Measurements from ENCODE around the gene NPIPB8.
"Not testable (repeated sequence)": the region's sequence is repeated elsewhere in the genome, so short reads cannot be mapped to it uniquely, and the experiment has no call there.

Gene NPIPB8

DNA sequence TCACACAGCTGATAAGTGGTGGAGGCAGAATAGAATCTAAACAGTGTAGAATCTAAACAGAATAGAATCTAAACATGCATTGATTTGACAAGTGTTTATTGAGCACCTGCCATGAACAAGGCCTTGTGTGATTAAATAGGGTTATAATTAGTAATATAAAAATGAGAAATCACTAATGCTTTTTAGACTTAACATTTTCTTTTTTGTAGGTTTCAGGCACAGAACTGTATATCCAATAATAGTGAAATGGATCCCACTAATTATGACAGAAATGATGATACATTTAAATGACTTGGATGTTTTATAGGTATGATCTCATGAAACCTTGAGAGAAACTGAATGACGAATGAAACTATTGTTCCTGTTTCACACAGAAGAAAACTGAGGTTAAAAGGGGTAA lies at the start of gene NPIPB8:
NPIPB8 (plus strand) TSS at position 301 of the 400 bp plus-strand sequence. CDS start 296 bp downstream, outside the sequence.
- DNase-seq = not testable (repeated sequence)

DNA sequence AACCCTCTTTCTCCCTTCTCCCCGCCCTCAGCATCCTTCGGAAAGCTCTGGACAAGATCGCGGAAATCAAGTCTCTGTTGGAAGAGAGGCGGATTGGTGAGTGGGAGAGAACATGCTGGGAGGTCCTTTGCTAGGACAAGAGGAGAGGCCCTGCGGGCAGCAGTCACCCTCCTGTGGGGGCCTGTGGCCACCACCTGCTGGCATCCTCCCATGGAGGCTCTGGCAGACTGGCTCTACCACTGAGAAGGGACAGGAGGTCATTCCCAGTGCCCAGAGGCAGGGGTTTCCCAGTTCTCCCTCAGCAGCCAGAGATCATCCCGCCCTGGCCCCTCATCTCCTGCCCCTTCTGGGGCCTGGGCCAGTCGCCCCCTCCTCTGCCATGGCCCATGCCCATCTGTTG lies 48.8 kb upstream of the NPIPB8 start:
- DNase-seq = no peak

- DNase-seq = no peak
Measured at GRCh38 chr16:28589930-28590329, 47.9 kb upstream of the NPIPB8 start.

- DNase-seq = no peak
Measured at GRCh38 chr16:28590384-28591340, 47.2 kb upstream of the NPIPB8 start.

DNA sequence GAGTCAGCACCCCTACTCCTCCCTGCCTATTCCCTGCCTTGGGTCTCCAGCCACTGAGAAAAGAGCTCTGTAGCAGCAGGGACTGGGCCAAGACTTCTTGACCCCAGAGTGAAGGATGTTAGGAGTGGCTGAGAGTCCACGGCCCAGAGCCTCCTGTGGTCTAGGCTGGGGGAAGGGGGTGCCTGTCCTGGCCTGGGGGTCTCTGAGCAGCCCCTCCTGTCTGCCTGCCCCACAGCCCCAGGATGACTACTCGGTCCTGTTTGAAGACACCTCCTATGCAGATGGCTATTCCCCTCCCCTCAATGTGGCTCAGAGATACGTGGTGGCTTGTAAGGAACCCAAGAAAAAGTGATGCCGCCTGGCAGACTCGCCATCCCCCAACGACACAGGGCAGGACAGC lies 46.5 kb upstream of the NPIPB8 start:
- no peak for DNase-seq

GRCh38 chr16:28592511-28592910 lies 45.4 kb upstream of the NPIPB8 start:
- no peak for DNase-seq

- DNase-seq = no peak
Measured at GRCh38 chr16:28592979-28593553, 44.8 kb upstream of the NPIPB8 start.

- not testable (repeated sequence) for DNase-seq
Measured at GRCh38 chr16:28595451-28595850, 42.4 kb upstream of the NPIPB8 start.

GRCh38 chr16:28596115-28596630 lies 41.7 kb upstream of the NPIPB8 start:
- no peak for DNase-seq

GRCh38 chr16:28596840-28597691 lies 40.8 kb upstream of the NPIPB8 start, which contains the start of gene SULT1A2:
TSS of gene SULT1A2 (minus strand) at chr16:28597050. CDS start at chr16:28595930, 1,120 bp downstream.
- no peak for DNase-seq

- no peak for DNase-seq
Measured at GRCh38 chr16:28597692-28598261, 40.1 kb upstream of the NPIPB8 start.

GRCh38 chr16:28599377-28600285 lies 38.2 kb upstream of the NPIPB8 start:
- not testable (repeated sequence) for DNase-seq

DNA sequence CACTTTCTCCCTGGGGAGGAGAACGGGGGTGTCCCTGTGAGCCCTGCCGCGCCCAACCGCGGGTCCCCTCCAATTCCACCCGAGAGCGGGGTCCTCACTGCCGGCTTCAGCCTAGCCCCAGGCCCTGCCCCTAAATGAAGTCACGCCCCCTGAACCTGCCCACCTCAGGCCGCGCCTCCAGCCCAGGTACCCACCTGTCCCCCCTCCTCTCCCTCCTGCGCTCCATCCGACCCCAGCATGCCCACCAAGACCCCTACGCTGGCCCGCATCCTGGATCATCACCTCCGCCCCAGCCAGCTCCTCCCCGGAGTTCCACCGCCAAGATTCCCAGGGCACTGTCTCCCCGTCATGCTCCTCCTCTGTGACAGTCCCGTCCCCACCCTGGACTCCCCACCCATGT lies 36.9 kb upstream of the NPIPB8 start:
- not testable (repeated sequence) for DNase-seq

DNA sequence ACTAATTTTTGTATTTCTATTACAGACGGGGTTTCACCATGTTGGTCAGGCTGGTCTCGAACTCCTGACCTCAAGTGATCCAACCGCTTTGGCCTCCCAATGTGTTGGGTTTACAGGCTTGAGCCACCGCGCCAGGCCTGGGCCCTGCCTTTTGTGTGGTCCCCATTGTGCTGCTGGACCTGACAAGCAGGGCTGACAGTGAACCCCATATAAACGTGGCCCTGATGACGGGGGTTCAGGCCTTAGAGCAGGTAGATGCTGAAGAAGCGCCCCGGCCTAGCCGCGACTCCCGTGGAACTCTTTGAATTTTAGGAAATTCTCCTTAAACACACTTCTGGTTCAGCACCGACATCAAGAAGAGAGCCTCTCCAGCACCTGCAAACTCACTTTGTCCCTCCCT lies 36.3 kb upstream of the NPIPB8 start:
- DNase-seq = not testable (repeated sequence)

GRCh38 chr16:28602062-28602461 lies 35.8 kb upstream of the NPIPB8 start:
- not testable (repeated sequence) for DNase-seq

GRCh38 chr16:28602529-28602928 lies 35.3 kb upstream of the NPIPB8 start:
- no peak for DNase-seq

DNA sequence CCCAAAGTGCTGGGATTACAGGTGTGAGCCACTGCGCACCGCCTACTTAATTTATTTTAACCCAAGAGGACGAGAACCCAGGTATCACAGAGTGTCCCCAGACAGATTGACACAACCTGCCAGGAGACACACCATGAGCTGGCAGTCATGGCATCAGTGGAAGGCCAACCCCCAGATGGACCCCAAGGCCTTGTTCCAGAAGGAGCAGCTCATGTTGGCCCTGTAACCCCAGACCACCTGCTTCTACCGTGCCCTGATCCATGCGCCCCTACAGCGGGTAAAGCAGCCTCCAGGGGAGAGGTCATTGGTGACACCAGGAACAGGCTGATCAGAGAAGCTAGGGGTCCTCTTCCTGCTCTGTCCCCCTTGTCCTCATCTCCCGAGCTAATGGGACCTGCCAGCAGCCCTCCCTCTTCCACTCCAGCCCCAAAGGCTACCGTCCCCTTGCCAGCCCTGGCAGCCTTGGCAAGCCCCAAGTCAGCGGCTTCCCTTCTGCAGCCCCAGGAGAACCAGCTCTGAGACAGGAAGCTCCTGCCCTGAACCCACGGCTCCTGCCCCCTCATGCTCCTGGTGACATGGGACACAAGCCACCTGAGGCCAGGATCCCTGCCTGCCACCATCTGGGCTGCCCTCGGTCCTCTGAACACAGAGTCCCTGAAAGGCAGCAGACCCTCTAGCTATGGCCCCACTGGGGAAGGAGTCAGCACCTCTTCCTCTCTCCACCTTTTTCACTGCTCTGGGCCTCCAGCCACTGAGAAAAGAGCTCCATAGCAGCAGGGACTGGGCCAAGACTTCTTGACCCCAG lies 34.3 kb upstream of the NPIPB8 start:
- DNase-seq = no peak

DNA sequence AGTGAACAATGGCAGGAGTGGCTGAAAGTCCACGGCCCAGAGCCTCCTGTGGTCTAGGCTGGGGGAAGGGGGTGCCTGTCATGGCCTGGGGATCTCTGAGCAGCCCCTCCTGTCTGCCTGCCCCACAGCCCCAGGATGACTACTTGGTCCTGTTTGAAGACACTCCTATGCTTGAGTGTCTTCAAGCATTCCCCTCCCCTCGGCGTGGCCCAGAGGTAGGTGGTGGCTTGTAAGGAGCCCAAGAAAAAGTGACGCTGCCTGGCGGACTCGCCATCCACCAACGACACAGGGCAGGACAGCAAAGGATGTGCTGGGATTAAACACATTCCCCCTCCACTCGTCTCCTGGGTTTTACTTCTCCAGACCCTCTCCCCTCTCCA lies 33.7 kb upstream of the NPIPB8 start:
- no peak for DNase-seq

- DNase-seq = no peak
Measured at GRCh38 chr16:28606291-28607115, 31.4 kb upstream of the NPIPB8 start.

Measured in stimulated activated CD4-positive, alpha-beta T cell treated with anti-CD3 and anti-CD28 coated beads, Interleukin-4, amount 100 ng/mL, for 24 hours (primary cell).